ENCODE data around the gene CACNG6.

CACNG6 gene

GRCh38 chr19:53951436-53951835 is 40.0 kb upstream of the CACNG6 start:
- no peak for ATAC-seq (ENCODE audit: insufficient read depth, low read depth)

GRCh38 chr19:53951947-53952346 is 39.5 kb upstream of the CACNG6 start:
- Histone ChIP-seq H3K4me2 (ENCODE audit: insufficient read depth, low read length) (no peak overlapping the region), H3K4me3 (ENCODE audit: low read depth in 1 of 2, low read length in 2 of 2) (no peak overlapping the region), H3K4me1 (ENCODE audit: insufficient read depth, low read length) (no peaks in the 10 kb centered on the region), H2AFZ (ENCODE audit: low read depth, low read length) (no peak overlapping the region), H3K36me3 (ENCODE audit: insufficient read depth, low read length) (no peaks in the 10 kb centered on the region), H3K9ac (ENCODE audit: low read depth, low read length) (no peak overlapping the region), H4K20me1 (ENCODE audit: insufficient read depth, low read length) (no peaks in the 10 kb centered on the region), H3K9me3 (ENCODE audit: insufficient read depth, low read length, severe bottlenecking) (no peaks in the 10 kb centered on the region), H3K27ac (ENCODE audit: low read length) (no peak overlapping the region), H3K27me3 (ENCODE audit: insufficient read depth, low read length, poor library complexity) (no peaks in the 10 kb centered on the region), H3K79me2 (ENCODE audit: insufficient read depth, low read length) (no peaks in the 10 kb centered on the region)
- ATAC-seq (ENCODE audit: insufficient read depth, low read depth), result no peak
- no peak for DNase-seq
- TF ChIP-seq CTCF (IDR thresholded peaks at IDR 0.05; ENCODE audit: borderline replicate concordance, extremely low read depth, low read length, poor library complexity, severe bottlenecking), result no peak
- TF ChIP-seq EZH2 (IDR thresholded peaks at IDR 0.05; ENCODE audit: borderline replicate concordance, low read depth, low read length, severe bottlenecking), result no peak

More at GRCh38 chr19:53951436-53951835, 40.0 kb upstream of the CACNG6 start:
- Histone ChIP-seq H3K27ac (ENCODE audit: low read length) (no peak overlapping the region), H4K20me1 (ENCODE audit: insufficient read depth, low read length) (no peaks in the 10 kb centered on the region), H2AFZ (ENCODE audit: low read depth, low read length) (no peak overlapping the region), H3K4me3 (ENCODE audit: low read depth in 1 of 2, low read length in 2 of 2) (no peak overlapping the region), H3K4me1 (ENCODE audit: insufficient read depth, low read length) (no peaks in the 10 kb centered on the region), H3K9me3 (ENCODE audit: insufficient read depth, low read length, severe bottlenecking) (no peaks in the 10 kb centered on the region), H3K4me2 (ENCODE audit: insufficient read depth, low read length) (no peak overlapping the region), H3K27me3 (ENCODE audit: insufficient read depth, low read length, poor library complexity) (no peaks in the 10 kb centered on the region), H3K79me2 (ENCODE audit: insufficient read depth, low read length) (no peaks in the 10 kb centered on the region), H3K36me3 (ENCODE audit: insufficient read depth, low read length) (no peaks in the 10 kb centered on the region), H3K9ac (ENCODE audit: low read depth, low read length) (no peak overlapping the region)
- TF ChIP-seq EZH2 (IDR thresholded peaks at IDR 0.05; ENCODE audit: borderline replicate concordance, low read depth, low read length, severe bottlenecking) (no peak), CTCF (IDR thresholded peaks at IDR 0.05; ENCODE audit: borderline replicate concordance, extremely low read depth, low read length, poor library complexity, severe bottlenecking) (no peak)
- no peak for DNase-seq

GRCh38 chr19:53953383-53953782 is 38.1 kb upstream of the CACNG6 start:
- Histone ChIP-seq H3K9ac (ENCODE audit: low read depth, low read length) (no peak overlapping the region), H2AFZ (ENCODE audit: low read depth, low read length) (no peak overlapping the region), H3K36me3 (ENCODE audit: insufficient read depth, low read length) (no peaks in the 10 kb centered on the region), H3K4me2 (ENCODE audit: insufficient read depth, low read length) (no peak overlapping the region), H3K79me2 (ENCODE audit: insufficient read depth, low read length) (no peaks in the 10 kb centered on the region), H3K9me3 (ENCODE audit: insufficient read depth, low read length, severe bottlenecking) (no peaks in the 10 kb centered on the region), H3K4me1 (ENCODE audit: insufficient read depth, low read length) (no peaks in the 10 kb centered on the region), H4K20me1 (ENCODE audit: insufficient read depth, low read length) (no peaks in the 10 kb centered on the region), H3K4me3 (ENCODE audit: low read depth in 1 of 2, low read length in 2 of 2) (no peak overlapping the region), H3K27ac (ENCODE audit: low read length) (no peak overlapping the region), H3K27me3 (ENCODE audit: insufficient read depth, low read length, poor library complexity) (no peaks in the 10 kb centered on the region)
- DNase-seq (no peak), ATAC-seq (ENCODE audit: insufficient read depth, low read depth) (no peak)
- no peak for TF ChIP-seq EZH2 (IDR thresholded peaks at IDR 0.05; ENCODE audit: borderline replicate concordance, low read depth, low read length, severe bottlenecking)
- no peak for TF ChIP-seq CTCF (IDR thresholded peaks at IDR 0.05; ENCODE audit: borderline replicate concordance, extremely low read depth, low read length, poor library complexity, severe bottlenecking)
